SKM-1 treated with dmso at 0.1 percent for 144 hours (cell line): ENCODE results near the gene C1QTNF8.

Source experiments
- DNase-seq: peaks from one replicate; lab custom pipeline; 2025; ENCODE audit not compliant: unreplicated experiment; lab: John Stamatoyannopoulos, UW

C1QTNF8 gene

GRCh38 chr16:1127971-1128715, 32.1 kb upstream of the C1QTNF8 start:
- no peak for DNase-seq

DNA sequence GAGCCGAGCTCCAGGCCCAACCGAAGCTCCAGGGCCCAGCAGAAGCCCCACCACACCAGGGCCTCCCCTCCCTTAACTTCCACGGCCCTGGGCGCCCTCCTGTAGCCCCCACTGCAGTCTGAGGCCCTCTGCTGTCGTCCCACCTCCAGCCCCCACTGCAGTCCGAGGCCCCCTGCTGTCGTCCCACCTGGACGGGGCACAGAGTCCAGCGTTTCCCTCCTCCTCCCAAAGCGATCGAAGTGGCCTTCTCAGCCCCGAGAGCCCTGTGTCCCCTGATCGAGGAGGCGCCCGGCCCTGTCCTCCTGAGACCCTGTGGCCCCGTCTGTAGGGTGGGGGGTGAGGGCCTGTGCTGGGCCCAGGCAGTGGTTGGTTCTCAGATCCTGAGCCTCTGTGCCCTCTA, 31.1 kb upstream of the C1QTNF8 start:
- DNase-seq = no peak

DNA sequence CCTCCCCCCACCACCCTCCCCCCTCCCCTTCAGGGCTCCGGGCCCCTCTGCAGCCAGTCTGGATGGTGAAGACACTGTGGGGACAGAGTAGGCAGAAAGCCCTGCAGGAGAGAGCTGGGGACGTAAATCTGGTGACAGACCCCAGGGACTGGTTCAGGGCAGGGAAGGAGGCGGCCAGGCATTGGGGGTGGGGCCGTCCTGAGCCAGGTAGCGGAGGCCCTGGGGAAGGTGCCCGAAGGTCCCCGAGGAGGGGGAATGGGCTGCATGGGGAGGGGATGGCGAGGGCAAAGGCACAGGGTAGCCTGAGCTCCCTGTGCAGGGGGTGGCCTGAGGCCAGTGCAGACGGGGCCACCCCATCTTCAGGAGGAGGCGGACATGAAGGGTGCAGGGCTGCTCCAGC, 30.5 kb upstream of the C1QTNF8 start:
- no peak for DNase-seq

GRCh38 chr16:1126044-1126443, 30.0 kb upstream of the C1QTNF8 start:
- no peak for DNase-seq

DNA sequence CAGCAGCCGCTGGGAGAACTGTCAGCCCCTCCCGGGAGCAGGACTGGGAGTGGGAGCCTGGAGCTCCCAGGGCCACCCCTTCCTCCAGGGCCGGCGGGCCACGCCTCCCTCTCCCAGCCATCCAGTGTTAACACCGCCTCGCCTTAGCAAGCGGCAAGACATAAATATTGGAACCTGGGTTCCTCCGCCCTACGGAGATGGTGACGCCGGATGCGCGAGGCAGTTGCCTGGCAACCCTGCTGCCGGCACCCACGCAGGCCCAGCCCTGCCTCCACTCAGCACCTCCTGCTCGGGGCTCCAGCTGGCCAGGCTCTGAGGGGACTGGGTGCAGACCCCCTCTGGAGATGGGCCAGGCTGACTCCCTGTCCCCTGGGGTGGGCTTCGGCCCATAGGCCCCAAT, 29.4 kb upstream of the C1QTNF8 start:
- no peak for DNase-seq

DNA sequence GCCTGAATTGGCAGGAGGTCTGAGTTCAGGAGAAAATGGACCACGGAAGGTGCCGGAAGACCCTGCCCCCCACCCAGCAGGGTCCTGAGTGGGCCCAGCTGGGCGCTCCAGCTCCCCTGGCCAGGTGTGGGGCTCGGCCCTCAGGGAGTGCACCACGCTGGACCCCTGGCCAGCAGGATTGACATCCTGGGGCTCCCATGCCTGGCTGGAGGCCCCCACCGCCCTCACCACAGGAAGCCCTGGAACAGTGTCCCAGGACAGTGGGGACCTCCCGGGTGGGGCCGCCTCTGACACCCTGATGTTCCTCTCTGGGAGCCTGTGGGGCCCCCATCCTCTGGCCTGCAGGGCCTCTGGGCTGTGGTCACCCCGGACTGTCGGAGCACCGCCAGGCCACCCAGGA, 28.8 kb upstream of the C1QTNF8 start:
- DNase-seq = no peak

GRCh38 chr16:1124291-1124690, 28.2 kb upstream of the C1QTNF8 start:
- DNase-seq = no peak

DNA sequence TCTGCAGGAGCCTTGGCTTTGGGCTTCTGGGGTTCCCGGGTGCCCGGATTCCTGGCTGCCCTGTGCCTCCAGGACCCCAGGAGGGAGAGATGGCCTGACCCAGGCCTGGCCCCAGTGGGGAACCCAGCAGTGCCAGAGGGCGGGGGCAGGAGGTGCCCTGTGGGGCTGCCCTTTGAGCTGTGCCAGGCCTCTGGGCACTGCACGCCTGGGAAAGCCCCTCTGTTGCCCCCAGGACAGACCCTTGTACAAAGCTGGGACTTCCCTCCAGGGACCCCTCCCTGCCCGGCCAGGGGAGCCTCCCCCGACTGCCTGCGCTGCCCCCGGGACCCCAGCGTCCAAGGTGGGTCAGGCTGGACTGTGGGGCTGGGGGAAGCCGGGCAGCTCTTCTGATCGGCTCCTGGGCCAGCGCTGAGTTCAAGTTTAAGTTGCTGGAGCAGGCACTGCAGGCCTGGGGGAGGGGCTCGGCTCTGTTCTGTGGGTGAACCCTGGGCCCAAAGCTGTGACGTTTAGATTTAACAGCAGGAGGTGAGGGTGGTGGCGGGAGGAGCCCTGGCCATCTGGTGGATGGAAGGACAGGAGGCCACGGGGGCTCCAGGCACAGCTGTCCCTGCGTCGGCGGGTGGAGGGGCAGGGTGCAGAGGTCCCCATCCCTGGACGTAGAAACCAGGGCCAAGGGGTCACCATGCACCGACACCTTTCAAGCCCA, 27.6 kb upstream of the C1QTNF8 start:
- no peak for DNase-seq

DNA sequence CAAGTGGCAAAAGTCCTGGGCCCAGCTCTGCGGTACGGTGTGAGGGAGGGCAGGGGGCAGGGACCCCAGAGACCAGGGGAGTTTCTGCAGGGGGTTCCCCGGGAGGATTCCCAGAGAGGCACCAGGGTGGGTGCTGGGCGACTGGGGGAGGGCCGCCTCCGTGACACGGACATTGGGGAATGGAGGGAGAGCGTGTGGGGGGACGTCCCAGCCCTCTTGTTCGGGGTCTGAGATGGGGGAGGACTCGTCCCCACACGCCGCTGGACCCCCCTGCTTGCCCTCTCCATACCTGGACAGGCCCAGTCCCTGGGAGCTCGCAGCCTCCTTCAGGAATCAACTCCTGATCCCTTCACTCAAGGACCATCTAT, 26.3 kb upstream of the C1QTNF8 start:
- no peak for DNase-seq

- no peak for DNase-seq
Measured at GRCh38 chr16:1121601-1122397, 25.8 kb upstream of the C1QTNF8 start.

GRCh38 chr16:1121009-1121408, 25.0 kb upstream of the C1QTNF8 start:
- DNase-seq = no peak

GRCh38 chr16:1120577-1120941, 24.5 kb upstream of the C1QTNF8 start:
- no peak for DNase-seq

DNA sequence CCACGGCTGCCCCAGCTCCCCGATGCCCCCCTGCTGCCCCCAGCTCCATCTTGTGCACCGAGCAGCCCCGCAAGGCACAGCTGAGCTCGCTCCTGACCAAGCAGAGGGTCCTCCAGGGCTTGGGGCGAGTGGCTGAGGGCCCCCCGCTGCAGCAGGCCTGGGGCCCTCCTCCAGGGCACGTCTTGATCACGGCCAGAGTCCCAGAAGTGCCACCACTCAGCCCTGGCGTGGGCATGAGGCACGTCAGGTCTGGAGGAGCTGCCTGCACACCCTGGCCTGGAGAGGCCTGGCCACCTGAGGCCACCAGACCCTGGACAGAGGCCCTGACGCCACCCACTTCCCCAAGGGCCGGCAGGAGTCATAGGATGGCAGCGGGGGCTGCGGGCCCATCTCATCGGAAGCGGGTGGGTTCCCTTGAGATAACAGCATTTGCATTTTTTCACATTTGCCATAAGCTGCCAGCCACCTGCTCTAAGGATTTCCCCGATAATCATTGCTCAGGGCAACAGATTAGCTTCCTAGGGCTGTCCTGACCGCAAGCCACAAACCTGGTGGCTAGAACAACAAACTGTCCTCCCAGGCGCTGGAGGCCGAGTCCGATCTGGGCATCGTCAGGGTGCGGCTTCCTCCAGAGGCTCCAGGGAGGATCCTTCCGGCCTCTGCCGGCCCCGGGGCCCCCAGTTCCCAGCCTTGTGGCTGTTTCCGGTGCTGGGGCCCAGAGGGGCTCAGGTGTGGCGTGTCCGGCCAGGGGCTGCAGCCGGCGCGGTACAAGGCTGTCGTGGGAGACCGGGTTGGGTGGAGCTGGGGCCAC, 23.9 kb upstream of the C1QTNF8 start:
- DNase-seq = no peak

DNA sequence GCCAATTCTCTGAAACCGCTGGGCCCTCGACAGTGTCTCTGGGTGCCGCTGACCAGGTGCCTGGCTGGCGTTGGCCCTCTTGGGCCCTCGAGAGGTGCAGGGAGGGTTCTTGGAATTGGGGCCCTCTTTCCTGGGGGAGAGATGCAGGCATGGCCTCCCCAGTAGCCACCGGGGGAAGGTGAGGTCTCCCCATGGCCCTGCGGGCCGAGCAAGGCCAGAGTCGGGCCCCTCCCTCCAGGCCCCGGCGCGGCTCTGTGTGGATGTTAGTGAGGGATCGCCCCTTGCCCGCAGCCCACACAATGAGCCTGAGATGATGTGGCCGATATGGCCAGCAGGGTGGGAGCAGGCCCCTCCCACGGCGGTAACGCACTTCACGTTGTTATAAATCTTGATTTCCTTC, 23.1 kb upstream of the C1QTNF8 start:
- DNase-seq = no peak

DNA sequence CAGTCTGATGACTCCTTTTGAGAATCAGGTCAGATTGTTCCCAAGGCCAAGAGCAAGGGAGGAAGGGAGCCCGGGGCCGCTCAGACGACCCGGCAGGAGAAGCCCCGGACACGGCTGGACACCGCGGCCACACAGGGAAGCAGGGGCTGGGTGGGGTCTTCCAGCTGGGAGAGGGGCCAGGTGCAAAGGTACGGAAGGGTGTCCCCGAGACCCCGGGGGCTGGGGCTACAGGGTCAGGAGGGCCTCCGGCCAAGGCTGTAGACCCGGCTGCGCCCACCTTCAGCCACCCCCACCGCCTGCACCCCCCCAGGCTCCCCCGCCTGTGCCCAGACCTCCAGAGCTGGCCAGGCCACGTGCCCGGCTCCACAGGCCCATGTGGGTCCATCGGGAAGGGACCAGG, 21.9 kb upstream of the C1QTNF8 start:
- DNase-seq = no peak

DNA sequence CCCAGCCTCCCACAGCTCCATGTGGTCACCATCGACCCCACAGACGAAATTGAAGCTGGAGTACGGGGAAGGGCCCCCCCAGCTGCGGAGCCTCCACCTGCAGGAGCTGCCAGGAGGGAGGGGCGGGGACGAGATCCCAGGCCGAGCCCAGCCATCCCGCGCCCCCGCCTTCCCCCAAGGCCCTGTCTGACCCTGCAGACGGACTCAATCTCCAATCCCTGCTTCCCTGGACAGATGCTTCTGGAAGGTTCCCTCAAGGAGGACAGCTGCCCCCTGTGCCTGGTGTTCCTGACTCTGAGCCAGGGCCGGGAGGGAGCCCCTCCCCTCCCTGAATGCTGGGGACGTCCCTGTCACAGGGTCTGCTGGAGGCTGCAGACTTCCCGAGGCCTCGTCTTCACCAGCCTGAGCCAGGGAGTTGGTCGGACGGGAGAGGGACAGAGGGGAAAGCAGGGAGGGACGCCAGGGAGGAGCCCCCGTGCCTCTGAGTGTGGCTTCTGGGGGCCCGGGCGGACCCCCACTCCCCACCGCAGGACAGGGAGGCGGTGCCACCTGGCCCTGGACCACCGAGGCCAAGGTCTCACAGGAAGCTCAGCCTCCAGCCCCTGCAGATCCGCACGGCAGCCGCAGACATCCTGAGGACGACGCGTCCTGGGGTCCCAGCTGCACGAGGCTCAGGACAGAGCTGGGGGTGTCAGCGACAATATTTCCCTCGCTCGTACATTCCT, 21.3 kb upstream of the C1QTNF8 start:
- no peak for DNase-seq

DNA sequence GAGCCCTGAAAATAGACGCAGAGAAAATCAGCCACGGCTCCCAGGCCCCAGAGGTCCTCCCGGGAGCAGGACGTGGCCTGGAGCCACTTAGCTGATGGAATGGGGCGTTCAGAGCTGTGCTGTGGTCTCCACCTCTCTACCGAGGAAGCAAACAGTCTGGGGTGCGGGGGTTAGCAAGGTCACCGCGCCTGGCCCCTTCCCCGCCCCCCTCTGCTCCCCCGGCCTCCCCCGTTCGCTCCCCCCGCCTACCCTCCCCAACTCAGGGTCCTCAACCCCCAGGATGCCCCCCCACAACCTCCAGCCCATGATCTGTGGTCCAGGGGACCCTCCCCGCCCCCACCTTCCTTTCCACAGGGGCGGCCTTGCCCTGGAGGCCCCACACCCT, 20.6 kb upstream of the C1QTNF8 start:
- DNase-seq = no peak

DNA sequence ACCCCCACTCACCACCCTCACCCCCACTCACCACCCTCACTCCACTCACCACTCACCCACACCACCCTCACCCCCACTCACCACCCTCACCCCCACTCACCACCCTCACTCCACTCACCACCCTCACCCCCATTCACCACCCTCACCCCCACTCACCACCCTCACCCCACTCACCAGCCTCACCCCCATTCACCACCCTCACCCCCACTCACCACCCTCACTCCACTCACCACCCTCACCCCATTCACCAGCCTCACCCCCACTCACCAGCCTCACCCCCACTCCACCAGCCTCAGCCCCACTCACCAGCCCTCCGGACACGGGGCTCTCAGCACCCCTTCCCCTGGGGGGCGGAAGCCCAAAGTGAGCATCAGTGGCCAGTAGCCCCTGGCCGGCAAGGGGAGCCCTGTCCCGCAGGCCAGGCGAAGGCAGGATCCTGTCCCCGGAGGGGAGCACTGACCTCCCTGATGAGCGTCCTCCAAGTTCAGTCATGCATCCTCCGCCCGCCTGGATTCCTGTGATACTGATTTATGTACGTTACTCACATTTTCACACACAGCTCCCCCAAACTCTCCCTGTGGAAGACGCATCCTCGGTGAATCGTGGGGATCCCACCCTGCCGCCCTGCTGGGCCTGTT, 18.0 kb upstream of the C1QTNF8 start:
- DNase-seq = no peak

- DNase-seq = no peak
Measured at GRCh38 chr16:1113489-1113888, 17.4 kb upstream of the C1QTNF8 start.

DNA sequence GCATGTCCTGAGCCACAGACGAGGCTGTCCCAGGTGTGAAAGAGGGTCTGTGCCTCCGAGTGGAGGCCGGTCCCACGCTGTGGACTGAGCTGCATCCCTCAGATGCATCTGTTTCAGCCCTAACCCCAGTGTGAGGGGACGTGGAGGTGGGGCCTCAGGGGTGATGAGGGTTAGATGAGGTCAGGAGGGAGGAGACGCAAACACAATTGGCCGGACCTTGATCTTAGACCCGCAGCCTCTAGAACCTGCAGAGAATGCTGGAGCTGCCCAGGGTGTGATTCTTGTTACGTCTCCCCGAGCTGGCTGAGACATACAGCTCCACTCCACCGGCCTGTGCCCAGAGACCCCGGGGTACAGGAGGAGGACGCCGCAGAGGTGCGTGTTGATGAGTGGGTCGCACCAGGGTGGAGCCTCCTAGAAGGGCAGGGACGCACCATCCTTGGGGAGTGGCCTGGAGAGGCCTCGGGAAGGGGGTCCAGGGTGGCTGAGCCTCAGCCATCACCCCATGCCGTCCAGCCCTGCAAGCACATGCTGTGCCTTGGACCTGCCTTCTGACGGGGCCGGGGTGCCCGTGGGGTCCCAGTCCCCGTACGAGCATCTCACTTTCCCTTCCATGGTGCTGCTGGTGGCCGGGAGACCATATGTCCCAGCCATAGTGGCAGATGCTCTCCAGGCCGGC, 16.6 kb upstream of the C1QTNF8 start:
- no peak for DNase-seq
